Measurements from ENCODE around the gene SMARCD2.
"Not testable (repeated sequence)": the region's sequence is repeated elsewhere in the genome, so short reads cannot be mapped to it uniquely, and the experiment has no call there.

The SMARCD2 gene

GRCh38 chr17:63796375-63796774 is 46.1 kb downstream of the SMARCD2 start:
- not testable (repeated sequence) for DNase-seq

- no peak for DNase-seq
These were observed 50.3 kb downstream of the SMARCD2 start for GRCh38 chr17:63792055-63792729.

- DNase-seq, result no peak
These were observed 52.4 kb downstream of the SMARCD2 start for GRCh38 chr17:63790057-63790456.

GRCh38 chr17:63786971-63787711 is 55.3 kb downstream of the SMARCD2 start:
- no peak for DNase-seq

DNA sequence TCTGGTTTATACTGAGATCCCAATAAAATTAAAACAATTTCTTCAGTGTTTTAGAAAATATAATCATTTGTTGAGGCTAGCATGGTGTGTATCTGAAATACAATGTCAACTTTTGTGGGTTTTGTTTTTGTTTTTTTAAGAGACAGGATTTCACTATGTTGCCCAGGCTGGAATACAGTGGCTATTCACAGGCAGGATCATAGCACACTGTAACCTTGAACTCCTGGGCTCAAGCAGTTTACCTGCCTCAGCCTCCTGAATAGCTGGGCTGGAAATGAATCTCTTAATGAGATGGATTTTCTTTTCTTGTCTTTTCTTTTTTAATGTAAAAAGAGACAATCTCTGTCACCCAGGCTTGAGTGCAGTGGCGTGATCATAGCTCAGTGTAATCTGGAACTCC is 56.4 kb downstream of the SMARCD2 start:
- no peak for DNase-seq

- peak; percentile 67 for DNase-seq
These were observed 56.9 kb downstream of the SMARCD2 start for GRCh38 chr17:63785556-63785955.

GRCh38 chr17:63783522-63783921 is 59.0 kb downstream of the SMARCD2 start:
- no peak for DNase-seq
